HEK293 (cell line): ENCODE measurements around the gene GDPGP1.

Experiments used
- CTCF ChIA-PET: fragments of 350-600 bp; formaldehyde crosslinking; extraction: SDS; loops from one replicate; lab custom pipeline; 2021; ENCODE audit warnings: antibody characterized with exemption; lab: Yijun Ruan, JAX
- POLR2A ChIA-PET: fragments of 300-600 bp; formaldehyde crosslinking; extraction: SDS; loops from one replicate; lab custom pipeline; 2020; ENCODE audit warnings: antibody characterized with exemption, inconsistent platforms; lab: Yijun Ruan, JAX
- H3K27ac ChIP-seq: fragments of 200-500 bp; sonication (Bioruptor generic); 2 replicates; pipeline ENCODE4 v1.5.1; 2014; ENCODE audit warnings: low read depth, low read length, control low read depth, inconsistent platforms; ENCODE audit errors: extremely low read depth
- H3K36me3 ChIP-seq, 2 experiments: fragments of 200-500 bp in 1 of 2; sonication (Bioruptor generic) in 1 of 2; 1 replicate in 1 of 2; 2 replicates in 1 of 2; pipeline ENCODE4 v1.5.1; 2014 to 2017; ENCODE audit warnings: inconsistent platforms in 2 of 2, low read length in 2 of 2; ENCODE audit not compliant: control insufficient read depth in 2 of 2, insufficient read depth in 1 of 2
- H3K4me1 ChIP-seq: fragments of 200-500 bp; sonication (Bioruptor generic); 2 replicates; pipeline ENCODE4 v1.5.1; 2014; ENCODE audit warnings: mild to moderate bottlenecking, low read length, inconsistent platforms; ENCODE audit not compliant: control insufficient read depth, insufficient read depth
- H3K4me3 ChIP-seq: 2 replicates; pipeline ENCODE4 v1.5.1; 2011; ENCODE audit warnings: low read depth, mild to moderate bottlenecking, control low read depth, low read length, moderate library complexity
- H3K9me3 ChIP-seq: fragments of 200-500 bp; sonication (Bioruptor generic); 2 replicates; pipeline ENCODE4 v1.5.1; 2014; ENCODE audit warnings: low read depth, low read length, inconsistent platforms; ENCODE audit not compliant: control insufficient read depth, insufficient read depth
- CTCF ChIP-seq: fragments of 450-650 bp; formaldehyde crosslinking; IDR thresholded peaks from 2 replicates; pipeline ENCODE4 v1.5.1; 2016; ENCODE audit warnings: missing biosample characterization, missing genetic modification characterization
- MZF1 ChIP-seq: fragments of 450-650 bp; formaldehyde crosslinking; IDR thresholded peaks from 2 replicates; pipeline ENCODE4 v1.5.1; 2017; ENCODE audit warnings: missing biosample characterization, missing genetic modification characterization, borderline replicate concordance
- RBAK ChIP-seq: fragments of 450-650 bp; formaldehyde crosslinking; IDR thresholded peaks from 2 replicates; pipeline ENCODE4 v1.5.1; 2016; ENCODE audit warnings: missing biosample characterization, missing genetic modification characterization
- YY2 ChIP-seq: fragments of 450-650 bp; formaldehyde crosslinking; IDR thresholded peaks from 2 replicates; pipeline ENCODE4 v1.5.1; 2016; ENCODE audit warnings: missing biosample characterization, missing genetic modification characterization
- ZBTB17 ChIP-seq: fragments of 450-650 bp; formaldehyde crosslinking; IDR thresholded peaks from 2 replicates; pipeline ENCODE4 v1.5.1; 2016; ENCODE audit warnings: missing biosample characterization, missing genetic modification characterization
- ZNF211 ChIP-seq: fragments of 450-650 bp; formaldehyde crosslinking; IDR thresholded peaks from 2 replicates; pipeline ENCODE4 v1.5.1; 2016; ENCODE audit warnings: low read depth, missing biosample characterization, missing genetic modification characterization
- ZNF266 ChIP-seq: fragments of 450-650 bp; formaldehyde crosslinking; IDR thresholded peaks from 2 replicates; pipeline ENCODE4 v1.5.1; 2016; ENCODE audit warnings: missing biosample characterization, missing genetic modification characterization, low read depth
- ZNF391 ChIP-seq: fragments of 450-650 bp; formaldehyde crosslinking; IDR thresholded peaks from 2 replicates; pipeline ENCODE4 v1.5.1; 2016; ENCODE audit warnings: low read depth, missing biosample characterization, missing genetic modification characterization, borderline replicate concordance
- ZNF488 ChIP-seq: fragments of 450-650 bp; formaldehyde crosslinking; IDR thresholded peaks from 2 replicates; pipeline ENCODE4 v1.5.1; 2016; ENCODE audit warnings: missing biosample characterization, missing genetic modification characterization
- ZNF513 ChIP-seq: fragments of 450-650 bp; IDR thresholded peaks from 2 replicates; pipeline ENCODE4 v1.5.1; 2018; ENCODE audit warnings: missing biosample characterization, missing genetic modification characterization
- ZNF529 ChIP-seq: fragments of 450-650 bp; formaldehyde crosslinking; IDR thresholded peaks from 2 replicates; pipeline ENCODE4 v1.5.1; 2017; ENCODE audit warnings: missing genetic modification characterization, missing biosample characterization; ENCODE audit not compliant: insufficient replicate concordance
- ZNF626 ChIP-seq: fragments of 450-650 bp; sonication (Bioruptor Pico); formaldehyde crosslinking; IDR thresholded peaks from 2 replicates; pipeline ENCODE4 v1.5.1; 2018; ENCODE audit warnings: missing biosample characterization, missing genetic modification characterization, inconsistent platforms
- ZNF639 ChIP-seq: fragments of 450-650 bp; formaldehyde crosslinking; IDR thresholded peaks from 2 replicates; pipeline ENCODE4 v1.5.1; 2016; ENCODE audit warnings: missing biosample characterization, missing genetic modification characterization
- ZNF707 ChIP-seq: fragments of 450-650 bp; formaldehyde crosslinking; IDR thresholded peaks from 2 replicates; pipeline ENCODE4 v1.5.1; 2016; ENCODE audit warnings: missing biosample characterization, missing genetic modification characterization

Gene GDPGP1

GRCh38 chr15:90221246-90221900 lies 12.6 kb upstream of the GDPGP1 start (continued):
- TF ChIP-seq RBAK (tag by site-specific recombination): no peak
- no peak for TF ChIP-seq ZNF513 (tag by site-specific recombination)
- TF ChIP-seq, all 188 proteins: peak for 8

GRCh38 chr15:90222547-90222946 lies 11.5 kb upstream of the GDPGP1 start:
- POLR2A ChIA-PET: interaction anchor here (0.8 kb wide), 1 partner anchor 11 kb away, joined by 3 read pairs; the partner anchor contains the start of genes CIB1 and GDPGP1
- no peak for TF ChIP-seq CTCF (tag by site-specific recombination)
- TF ChIP-seq MZF1 (tag by site-specific recombination): no peak
- TF ChIP-seq ZBTB17 (tag by site-specific recombination): no peak

GRCh38 chr15:90223441-90224165 lies 10.4 kb upstream of the GDPGP1 start:
- ChIA-PET POLR2A (interaction anchor here (2.0 kb wide), 1 partner anchor 10 kb away, joined by 7 read pairs; the partner anchor contains the start of genes CIB1 and GDPGP1), CTCF (interaction anchor here (0.6 to 12.1 kb wide), 5 partner anchors 9 to 76 kb away, joined by 3 to 275 read pairs (median 33); no protein-coding TSS in a partner anchor)
- H3K36me3 ChIP-seq: peaks cover 9 to 51% of the 10 kb centered on the region in 2 experiments; a peak in 2 of 3 replicates
- TF ChIP-seq ZNF639 (tag by site-specific recombination) (no peak), ZNF488 (tag by site-specific recombination) (no peak)
- no peaks in the 10 kb centered on the region for H3K9me3 ChIP-seq
- H3K4me3 ChIP-seq: no peak overlapping the region
- H3K4me1 ChIP-seq: peaks cover 6% of the 10 kb centered on the region; the same call in 1 of the 2 replicates
- no peak overlapping the region for H3K27ac ChIP-seq

More at GRCh38 chr15:90222547-90222946, 11.5 kb upstream of the GDPGP1 start:
- Histone ChIP-seq H3K36me3 (peaks cover 9 to 42% of the 10 kb centered on the region in 2 experiments; a peak in 2 of 3 replicates), H3K4me3 (no peak overlapping the region), H3K27ac (no peak overlapping the region), H3K9me3 (no peaks in the 10 kb centered on the region), H3K4me1 (peaks cover 6% of the 10 kb centered on the region; the same call in 1 of the 2 replicates)
- CTCF ChIA-PET: interaction anchor here (0.7 to 12.1 kb wide), 11 partner anchors 10 to 101 kb away, joined by 3 to 275 read pairs (median 9); partner anchors contain the start of genes CIB1, GDPGP1 and SEMA4B

GRCh38 chr15:90225047-90225446 lies 9.0 kb upstream of the GDPGP1 start:
- H3K4me1 ChIP-seq: peaks cover 6% of the 10 kb centered on the region; the same call in 1 of the 2 replicates
- no peaks in the 10 kb centered on the region for H3K9me3 ChIP-seq
- H3K4me3 ChIP-seq: no peak overlapping the region
- no peak overlapping the region for H3K27ac ChIP-seq
- CTCF ChIA-PET: interaction anchor here (1.5 kb wide), 1 partner anchor 82 kb away, joined by 4 read pairs; no protein-coding TSS in a partner anchor
- H3K36me3 ChIP-seq: peaks cover 13 to 65% of the 10 kb centered on the region in 2 experiments; a peak in 2 of 3 replicates
- POLR2A ChIA-PET: interaction anchor here (2.0 kb wide), 1 partner anchor 8 kb away, joined by 7 read pairs; the partner anchor contains the start of genes CIB1 and GDPGP1
- TF ChIP-seq ZNF266 (tag by site-specific recombination): no peak
- no peak for TF ChIP-seq ZNF391 (tag by site-specific recombination)
- TF ChIP-seq ZNF626 (tag by site-specific recombination): no peak
- no peak for TF ChIP-seq YY2 (tag by site-specific recombination)
- TF ChIP-seq ZNF211 (tag by site-specific recombination): no peak
- no peak for TF ChIP-seq ZNF529 (tag by site-specific recombination)
- no peak for TF ChIP-seq ZNF707
